IMR-90 (cell line): ENCODE results near the gene COL5A1. TPM values are rescaled to one million over a fixed set of nuclear protein-coding genes. Genes with fewer than 3 reads are reported as not detected.

ENCODE experiments used
- ATAC-seq: fragments of 200-7000 bp; cut with Tn5 transposase; 2 replicates; pipeline ENCODE4 v1.9.1; 2020; ENCODE audit warnings: low read depth, mild to moderate bottlenecking, moderate library complexity
- BruUV-seq: library from RNA; stranded (reverse); fragments of 400-500 nt; replicated peaks from 2 replicates; lab custom pipeline; 2021; lab: Mats Ljungman, UMichigan
- CTCF ChIA-PET: fragments of 300-600 bp; formaldehyde crosslinking; extraction: SDS; loops from one replicate; lab custom pipeline; 2021; ENCODE audit warnings: antibody characterized with exemption; lab: Yijun Ruan, JAX
- POLR2A ChIA-PET: fragments of 300-600 bp; sonication (Branson Sonifier 250); formaldehyde crosslinking; loops from one replicate; lab custom pipeline; 2022; ENCODE audit warnings: antibody characterized with exemption; ENCODE audit not compliant: unreplicated experiment; lab: Charles Lee
- DNase-seq: peaks from one replicate; pipeline ENCODE4 v3.0.0; 2013
- H2AFZ ChIP-seq: replicated peaks from 2 replicates; pipeline ENCODE3; 2013; ENCODE audit warnings: low read length, mild to moderate bottlenecking; ENCODE audit not compliant: poor library complexity
- H2AK5ac ChIP-seq: 2 replicates; pipeline ENCODE4 v1.6.1; 2013; ENCODE audit warnings: low read depth, low read length, inconsistent platforms
- H2AK9ac ChIP-seq: replicated peaks from 2 replicates; pipeline ENCODE3; 2013; ENCODE audit warnings: mild to moderate bottlenecking, low read depth, low read length, moderate library complexity; ENCODE audit not compliant: poor library complexity
- H2BK120ac ChIP-seq: 2 replicates; pipeline ENCODE4 v1.6.1; 2013; ENCODE audit warnings: low read depth, low read length, inconsistent platforms
- H2BK15ac ChIP-seq: 3 replicates; pipeline ENCODE4 v1.6.1; 2013; ENCODE audit warnings: low read depth, low read length, inconsistent platforms
- H2BK20ac ChIP-seq: 2 replicates; pipeline ENCODE4 v1.6.1; 2013; ENCODE audit warnings: low read depth, mild to moderate bottlenecking, inconsistent platforms, low read length, moderate library complexity
- H2BK5ac ChIP-seq: 2 replicates; pipeline ENCODE4 v1.6.1; 2013; ENCODE audit warnings: mild to moderate bottlenecking, low read depth, low read length, inconsistent platforms; ENCODE audit not compliant: poor library complexity, severe bottlenecking
- H3K14ac ChIP-seq: replicated peaks from 2 replicates; pipeline ENCODE4 v1.6.1; 2013; ENCODE audit warnings: low read depth, low read length, inconsistent platforms
- H3K18ac ChIP-seq: 2 replicates; pipeline ENCODE4 v1.6.1; 2013; ENCODE audit warnings: low read depth, low read length, control low read depth
- H3K23ac ChIP-seq: 2 replicates; pipeline ENCODE4 v1.6.1; 2013; ENCODE audit warnings: low read depth, low read length, inconsistent platforms
- H3K27ac ChIP-seq: 2 replicates; pipeline ENCODE4 v1.5.1; 2013; ENCODE audit warnings: mild to moderate bottlenecking, control low read depth, low read length; ENCODE audit not compliant: insufficient read depth
- H3K27me3 ChIP-seq: 2 replicates; pipeline ENCODE4 v1.6.1; 2013; ENCODE audit warnings: low read length; ENCODE audit not compliant: control insufficient read depth, insufficient read depth
- H3K36me3 ChIP-seq: 2 replicates; pipeline ENCODE4 v1.6.1; 2013; ENCODE audit warnings: low read length, mixed read lengths; ENCODE audit not compliant: control insufficient read depth, insufficient read depth
- H3K4ac ChIP-seq: 2 replicates; pipeline ENCODE4 v1.6.1; 2013; ENCODE audit warnings: low read depth, low read length, inconsistent platforms
- H3K4me1 ChIP-seq: 2 replicates; pipeline ENCODE4 v1.6.1; 2013; ENCODE audit warnings: low read length, mixed read lengths; ENCODE audit not compliant: control insufficient read depth, insufficient read depth
- H3K4me2 ChIP-seq: 2 replicates; pipeline ENCODE4 v1.6.1; 2013; ENCODE audit warnings: low read depth, mild to moderate bottlenecking, control low read depth, low read length, moderate library complexity
- H3K4me3 ChIP-seq: 2 replicates; pipeline ENCODE4 v1.5.1; 2013; ENCODE audit warnings: low read depth, mild to moderate bottlenecking, control low read depth, low read length, moderate library complexity; ENCODE audit not compliant: insufficient read depth
- H3K56ac ChIP-seq: 2 replicates; pipeline ENCODE4 v1.6.1; 2013; ENCODE audit warnings: low read length, inconsistent platforms; ENCODE audit not compliant: insufficient read depth; ENCODE audit errors: extremely low read depth
- H3K79me1 ChIP-seq, 2 experiments: 2 replicates each; pipeline ENCODE4 v1.6.1; 2013; ENCODE audit warnings: low read length in 2 of 2, inconsistent platforms in 1 of 2, low read depth in 1 of 2
- H3K9ac ChIP-seq: 2 replicates; pipeline ENCODE4 v1.6.1; 2013; ENCODE audit warnings: low read depth, low read length, control low read depth
- H3K9me1 ChIP-seq: 2 replicates; pipeline ENCODE4 v1.6.1; 2013; ENCODE audit warnings: low read length, inconsistent platforms; ENCODE audit not compliant: insufficient read depth
- H3K9me3 ChIP-seq: 2 replicates; pipeline ENCODE4 v1.6.1; 2013; ENCODE audit warnings: low read length; ENCODE audit not compliant: control insufficient read depth, insufficient read depth
- H4K20me1 ChIP-seq: 2 replicates; pipeline ENCODE4 v1.6.1; 2013; ENCODE audit warnings: low read length, inconsistent platforms; ENCODE audit not compliant: insufficient read depth
- H4K5ac ChIP-seq: 2 replicates; pipeline ENCODE4 v1.6.1; 2013; ENCODE audit warnings: mild to moderate bottlenecking, low read depth, low read length, control low read depth
- H4K8ac ChIP-seq, 2 experiments: 2 replicates each; pipeline ENCODE4 v1.6.1; 2013; ENCODE audit warnings: low read depth in 2 of 2, low read length in 2 of 2, control low read depth in 1 of 2, inconsistent platforms in 1 of 2
- H4K91ac ChIP-seq: 2 replicates; pipeline ENCODE4 v1.6.1; 2013; ENCODE audit warnings: low read depth, low read length, inconsistent platforms; ENCODE audit not compliant: insufficient read depth
- BHLHE40 ChIP-seq: fragments of 150-350 bp; IDR thresholded peaks from 2 replicates; pipeline ENCODE4 v1.6.1; 2016; ENCODE audit warnings: mild to moderate bottlenecking, low read depth, low read length
- FOS ChIP-seq: fragments of 150-350 bp; IDR thresholded peaks from 2 replicates; pipeline ENCODE4 v1.6.1; 2016; ENCODE audit warnings: low read depth, low read length
- RAD21 ChIP-seq: IDR thresholded peaks from 2 replicates; pipeline ENCODE4 v1.6.1; 2012; ENCODE audit warnings: low read length, improper control_type of control experiment
- SMC3 ChIP-seq: fragments of 150-350 bp; IDR thresholded peaks from 2 replicates; pipeline ENCODE4 v1.6.1; 2016; ENCODE audit warnings: low read depth, mild to moderate bottlenecking, antibody characterized with exemption, low read length, moderate library complexity
- WGBS, 2 experiments: methylation state at CpG; one replicate each; pipeline versions ENCODE4 v1.1.5 to v1.1.7; 2013; ENCODE audit warnings: missing lambda C conversion rate in 2 of 2; ENCODE audit not compliant: insufficient read length in 1 of 2; ENCODE audit errors: extremely low coverage in 2 of 2; 5-methylcytosine and 5-hydroxymethylcytosine counted together
- dilution Hi-C: fragments of 300-500 bp; cut with HindIII; formaldehyde crosslinking; loops from one replicate; pipeline ENCODE4 v1.14.3; 2018; ENCODE audit warnings: low sequenced_read_pairs; ENCODE audit not compliant: unreplicated experiment
- in situ Hi-C: fragments of 300-500 bp; cut with MboI; formaldehyde crosslinking; loops from 3 replicates; pipeline ENCODE4 v1.14.3; 2019; ENCODE audit warnings: low sequenced_read_pairs, inconsistent platforms, mixed read lengths
- intact Hi-C: fragments of 100-400 bp; cut with micrococcal nuclease; formaldehyde crosslinking; loops from 2 replicates; pipeline ENCODE4 v1.10.0; 2022
- polyA plus RNA-seq, 3 experiments: library from polyadenylated mRNA; depleted of rRNA; stranded (reverse); fragments of >200 nt; gene quantifications; 2 replicates each; pipeline ENCODE4 v1.2.3, GENCODE V29; 2012; ENCODE audit warnings: low replicate concordance in 1 of 3
- total RNA-seq: library from RNA; depleted of rRNA; stranded (reverse); fragments of >200 nt; gene quantifications from 2 replicates; pipeline ENCODE4 v1.2.3, GENCODE V29; 2012
- TF ChIP-seq, protein P1 (sequence below): fragments of 150-350 bp; IDR thresholded peaks from 2 replicates; pipeline ENCODE4 v1.6.1; 2016; ENCODE audit warnings: low read depth, mild to moderate bottlenecking, low read length, moderate library complexity, borderline replicate concordance

Gene COL5A1
- total and polyA plus RNA-seq, 2 of the 4 experiments (the other 2 are of a cell fraction) = 19.2 to 173 TPM

DNA sequence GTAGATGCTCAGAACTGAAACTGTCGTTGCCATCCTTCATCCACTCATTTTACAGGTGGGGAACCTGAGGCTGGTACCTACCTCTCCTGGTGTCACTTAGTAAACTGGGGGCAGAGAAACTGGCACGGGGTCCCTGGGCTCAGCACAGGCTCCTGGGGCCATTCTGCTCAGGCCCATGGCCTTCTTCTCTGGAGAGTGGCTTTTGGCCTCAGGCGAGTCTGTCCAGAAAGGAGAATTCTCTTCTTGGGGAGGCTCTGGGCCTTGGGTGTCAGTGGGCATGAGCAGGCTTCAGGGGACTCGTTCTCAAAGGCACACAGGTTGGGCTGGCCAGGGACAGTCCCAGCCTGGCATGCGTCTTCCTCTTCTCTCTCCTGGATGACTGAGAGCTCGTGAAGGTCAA lies 24.6 kb downstream of the COL5A1 start:
- no peak for ATAC-seq
- H2AFZ ChIP-seq = no peak overlapping the region

More for the DNA sequence above, 24.6 kb downstream of the COL5A1 start:
- Histone ChIP-seq H3K9me1 (peaks cover 73% of the 10 kb centered on the region), H3K4me2 (no peak overlapping the region), H2BK5ac (no peak overlapping the region), H2BK20ac (no peak overlapping the region), H3K4me1 (peaks cover 54% of the 10 kb centered on the region), H4K5ac (no peak overlapping the region), H4K91ac (no peak overlapping the region), H3K27ac (no peak overlapping the region), H3K56ac (no peak overlapping the region), H3K14ac (no peak overlapping the region), H3K4me3 (no peak overlapping the region), H2AK5ac (no peak overlapping the region), H3K9me3 (no peaks in the 10 kb centered on the region), H3K27me3 (no peaks in the 10 kb centered on the region), H3K9ac (no peak overlapping the region), H2AK9ac (no peak overlapping the region), H3K4ac (no peak overlapping the region), H3K18ac (no peak overlapping the region), H2BK120ac (no peak overlapping the region), H4K20me1 (peaks cover 97% of the 10 kb centered on the region), H3K36me3 (peaks cover 26% of the 10 kb centered on the region), H3K23ac (0 out of 2 replicates have a peak overlapping the region, but pooled peaks have one; percentile 48), H2BK15ac (no peak overlapping the region), H4K8ac (no peak overlapping the region), H3K79me1 (peaks cover 58 to 92% of the 10 kb centered on the region in 2 experiments)
- POLR2A ChIA-PET = no interaction called here
- intact Hi-C loops (no loop called here), in situ Hi-C loops (loop anchor here (10.0 kb wide), 1 partner anchor 501 kb away; the partner anchor contains the start of gene RNU6ATAC), dilution Hi-C loops (no loop called here)
- TF ChIP-seq SMC3 (no peak), FOS (no peak), BHLHE40 (no peak), RAD21 (no peak)
- TF ChIP-seq, protein P1, sequence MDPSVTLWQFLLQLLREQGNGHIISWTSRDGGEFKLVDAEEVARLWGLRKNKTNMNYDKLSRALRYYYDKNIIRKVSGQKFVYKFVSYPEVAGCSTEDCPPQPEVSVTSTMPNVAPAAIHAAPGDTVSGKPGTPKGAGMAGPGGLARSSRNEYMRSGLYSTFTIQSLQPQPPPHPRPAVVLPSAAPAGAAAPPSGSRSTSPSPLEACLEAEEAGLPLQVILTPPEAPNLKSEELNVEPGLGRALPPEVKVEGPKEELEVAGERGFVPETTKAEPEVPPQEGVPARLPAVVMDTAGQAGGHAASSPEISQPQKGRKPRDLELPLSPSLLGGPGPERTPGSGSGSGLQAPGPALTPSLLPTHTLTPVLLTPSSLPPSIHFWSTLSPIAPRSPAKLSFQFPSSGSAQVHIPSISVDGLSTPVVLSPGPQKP = no peak
- BruUV-seq = no TSS peak
- CTCF ChIA-PET = no interaction called here
- 80% methylated on average over 1 of the region's 6 CpGs; no CpG with 5 or more reads in 1 of the 2 experiments for WGBS, 2 experiments
- DNase-seq = no peak
